Activated CD8-positive, alpha-beta T cell treated with anti-CD3 and anti-CD28 coated beads, Interleukin-2, amount 10 ng/mL, durations not matched to agents 7 days and 5 days (primary cell): Measurements from ENCODE around the gene OTUD5. TPM values are rescaled to one million over a fixed set of nuclear protein-coding genes. Genes with fewer than 3 reads are reported as not detected.
A peak's percentile ranks its signal among the peaks of the same experiment; 100 is the strongest.
"Not testable (repeated sequence)": the region's sequence is repeated elsewhere in the genome, so short reads cannot be mapped to it uniquely, and the experiment has no call there.

Source experiments
- ATAC-seq: fragments of 150-1000 bp; cut with Tn5 transposase; one replicate; pipeline ENCODE4 v1.10.0; 2021; ENCODE audit warnings: moderate library complexity
- CTCF ChIA-PET: fragments of 350-600 bp; sonication (Branson Sonifier 250); formaldehyde crosslinking; loops from one replicate; lab custom pipeline; 2021; ENCODE audit warnings: antibody characterized with exemption; lab: Charles Lee
- POLR2A ChIA-PET: fragments of 350-600 bp; sonication (Branson Sonifier 250); formaldehyde crosslinking; loops from one replicate; lab custom pipeline; 2021; ENCODE audit warnings: antibody characterized with exemption; lab: Charles Lee
- DNase-seq: peaks from one replicate; pipeline ENCODE4 v3.0.0-alpha.2; 2020
- H3K27ac Mint-ChIP-seq: one replicate; pipeline ENCODE4 v1.8.0; 2021; ENCODE audit warnings: mild to moderate bottlenecking, mixed read lengths
- H3K27me3 Mint-ChIP-seq: one replicate; pipeline ENCODE4 v1.8.0; 2021; ENCODE audit warnings: low read depth, mixed read lengths
- H3K36me3 Mint-ChIP-seq: one replicate; pipeline ENCODE4 v1.8.0; 2021; ENCODE audit warnings: low read depth, mixed read lengths
- H3K4me1 Mint-ChIP-seq: one replicate; pipeline ENCODE4 v1.8.0; 2021; ENCODE audit warnings: low read depth, mixed read lengths
- H3K4me3 Mint-ChIP-seq: one replicate; pipeline ENCODE4 v1.8.0; 2021; ENCODE audit warnings: mild to moderate bottlenecking, mixed read lengths
- H3K9me3 Mint-ChIP-seq: one replicate; pipeline ENCODE4 v1.8.0; 2022; ENCODE audit warnings: mixed read lengths; ENCODE audit not compliant: insufficient read depth
- total RNA-seq, 2 experiments: library from RNA; stranded (reverse); gene quantifications; one replicate each; pipeline ENCODE4 v1.2.3, GENCODE V29; 2021

Gene OTUD5
- total RNA-seq, 2 experiments from 2014 or later: 40.0 to 41.7 TPM

GRCh38 chrX:48897157-48897624 lies 60.2 kb downstream of the OTUD5 start:
- peaks cover 24% of the 10 kb centered on the region for H3K36me3 Mint-ChIP-seq
- H3K4me3 Mint-ChIP-seq: peak overlapping the region; percentile 80
- no peaks in the 10 kb centered on the region for H3K27me3 Mint-ChIP-seq
- no peaks in the 10 kb centered on the region for H3K9me3 Mint-ChIP-seq
- H3K27ac Mint-ChIP-seq: peak overlapping the region; percentile 99
- ChIA-PET POLR2A (interaction anchor here (1.0 to 2.6 kb wide), 8 partner anchors 10 to 225 kb away, joined by 3 to 14 read pairs (median 6); partner anchors contain the start of gene SLC35A2), CTCF (interaction anchor here (1.0 to 2.4 kb wide), 7 partner anchors 43 to 296 kb away, joined by 3 to 8 read pairs (median 3); no protein-coding TSS in a partner anchor)
- ATAC-seq (peak; percentile 19), DNase-seq (peak; percentile 65)
- peaks cover 20% of the 10 kb centered on the region for H3K4me1 Mint-ChIP-seq

GRCh38 chrX:48896611-48897011 lies 60.8 kb downstream of the OTUD5 start:
- DNase-seq (no peak), ATAC-seq (no peak)
- H3K4me3 Mint-ChIP-seq: peak overlapping the region; percentile 80
- no peaks in the 10 kb centered on the region for H3K9me3 Mint-ChIP-seq
- H3K27ac Mint-ChIP-seq: peak overlapping the region; percentile 99
- POLR2A ChIA-PET: interaction anchor here (2.6 kb wide), 1 partner anchor 41 kb away, joined by 14 read pairs; no protein-coding TSS in a partner anchor
- H3K36me3 Mint-ChIP-seq: peaks cover 20% of the 10 kb centered on the region
- no peaks in the 10 kb centered on the region for H3K27me3 Mint-ChIP-seq
- H3K4me1 Mint-ChIP-seq: peaks cover 26% of the 10 kb centered on the region
- CTCF ChIA-PET: interaction anchor here (2.4 kb wide), 1 partner anchor 248 kb away, joined by 8 read pairs; no protein-coding TSS in a partner anchor

- H3K27ac Mint-ChIP-seq: no peak overlapping the region
- ATAC-seq (no peak), DNase-seq (no peak)
- POLR2A ChIA-PET: no interaction called here
- CTCF ChIA-PET: no interaction called here
- no peak overlapping the region for H3K4me3 Mint-ChIP-seq
- H3K27me3 Mint-ChIP-seq: no peaks in the 10 kb centered on the region
- peaks cover 34% of the 10 kb centered on the region for H3K4me1 Mint-ChIP-seq
- H3K36me3 Mint-ChIP-seq: peaks cover 17% of the 10 kb centered on the region
- H3K9me3 Mint-ChIP-seq: no peaks in the 10 kb centered on the region
Measured at GRCh38 chrX:48894891-48895290, 62.5 kb downstream of the OTUD5 start.

GRCh38 chrX:48893556-48894348 lies 63.7 kb downstream of the OTUD5 start:
- Mint-ChIP-seq H3K36me3 (peaks cover 14% of the 10 kb centered on the region), H3K4me1 (peaks cover 32% of the 10 kb centered on the region), H3K27me3 (no peaks in the 10 kb centered on the region), H3K9me3 (no peaks in the 10 kb centered on the region), H3K4me3 (no peak overlapping the region), H3K27ac (no peak overlapping the region)
- ATAC-seq: no peak
- no peak for DNase-seq
- POLR2A ChIA-PET: interaction anchor here (0.9 kb wide), 1 partner anchor 44 kb away, joined by 4 read pairs; no protein-coding TSS in a partner anchor
- CTCF ChIA-PET: interaction anchor here (0.9 kb wide), 1 partner anchor 245 kb away, joined by 3 read pairs; no protein-coding TSS in a partner anchor

- no peak overlapping the region for H3K4me3 Mint-ChIP-seq
- ATAC-seq: no peak
- POLR2A ChIA-PET: no interaction called here
- no peaks in the 10 kb centered on the region for H3K27me3 Mint-ChIP-seq
- H3K27ac Mint-ChIP-seq: no peak overlapping the region
- peaks cover 8% of the 10 kb centered on the region for H3K36me3 Mint-ChIP-seq
- no peaks in the 10 kb centered on the region for H3K9me3 Mint-ChIP-seq
- peaks cover 31% of the 10 kb centered on the region for H3K4me1 Mint-ChIP-seq
- DNase-seq: no peak
- CTCF ChIA-PET: interaction anchor here (0.9 to 1.3 kb wide), 2 partner anchors 147 to 245 kb away, joined by 3 to 4 read pairs; no protein-coding TSS in a partner anchor
Measured at GRCh38 chrX:48892896-48893295, 64.5 kb downstream of the OTUD5 start.

- ATAC-seq (peak; percentile 91), DNase-seq (peak; percentile 82)
- peak overlapping the region; percentile 78 for H3K4me3 Mint-ChIP-seq
- no peaks in the 10 kb centered on the region for H3K27me3 Mint-ChIP-seq
- CTCF ChIA-PET: interaction anchor here (0.6 to 2.4 kb wide), 9 partner anchors 9 to 276 kb away, joined by 3 to 11 read pairs (median 3); partner anchors contain the start of gene SLC35A2
- H3K36me3 Mint-ChIP-seq: peaks cover 8% of the 10 kb centered on the region
- H3K9me3 Mint-ChIP-seq: no peaks in the 10 kb centered on the region
- H3K4me1 Mint-ChIP-seq: peaks cover 27% of the 10 kb centered on the region
- POLR2A ChIA-PET: interaction anchor here (1.0 to 1.6 kb wide), 4 partner anchors 20 to 55 kb away, joined by 3 to 5 read pairs (median 4); partner anchors contain the start of gene SLC35A2
- peak overlapping the region; percentile 52 for H3K27ac Mint-ChIP-seq
Measured at GRCh38 chrX:48891402-48892288, 65.8 kb downstream of the OTUD5 start.

GRCh38 chrX:48890934-48891401 lies 66.4 kb downstream of the OTUD5 start:
- H3K9me3 Mint-ChIP-seq: no peaks in the 10 kb centered on the region
- DNase-seq (no peak), ATAC-seq (peak; percentile 46)
- POLR2A ChIA-PET: interaction anchor here (1.0 to 1.6 kb wide), 4 partner anchors 21 to 55 kb away, joined by 3 to 5 read pairs (median 4); partner anchors contain the start of gene SLC35A2
- H3K4me1 Mint-ChIP-seq: peaks cover 23% of the 10 kb centered on the region
- H3K4me3 Mint-ChIP-seq: peak overlapping the region; percentile 78
- CTCF ChIA-PET: interaction anchor here (0.6 to 2.4 kb wide), 8 partner anchors 9 to 276 kb away, joined by 3 to 11 read pairs (median 3); partner anchors contain the start of gene SLC35A2
- H3K36me3 Mint-ChIP-seq: peaks cover 8% of the 10 kb centered on the region
- peaks cover 2% of the 10 kb centered on the region for H3K27me3 Mint-ChIP-seq
- peak overlapping the region; percentile 61 for H3K27ac Mint-ChIP-seq

- Mint-ChIP-seq H3K9me3 (no peaks in the 10 kb centered on the region), H3K27ac (peak overlapping the region; percentile 61), H3K36me3 (peaks cover 7% of the 10 kb centered on the region), H3K4me1 (peaks cover 20% of the 10 kb centered on the region), H3K4me3 (peak overlapping the region; percentile 78), H3K27me3 (peaks cover 2% of the 10 kb centered on the region)
- ATAC-seq (no peak), DNase-seq (no peak)
- CTCF ChIA-PET: interaction anchor here (1.0 to 2.4 kb wide), 2 partner anchors 16 to 56 kb away, joined by 3 to 11 read pairs; no protein-coding TSS in a partner anchor
- POLR2A ChIA-PET: interaction anchor here (1.1 kb wide), 2 partner anchors 24 to 56 kb away, joined by 3 read pairs; no protein-coding TSS in a partner anchor
Measured at GRCh38 chrX:48890296-48890925, 67.0 kb downstream of the OTUD5 start.

GRCh38 chrX:48886586-48886985 lies 70.8 kb downstream of the OTUD5 start:
- CTCF ChIA-PET, H3K36me3 Mint-ChIP-seq, H3K27me3 Mint-ChIP-seq, DNase-seq, H3K9me3 Mint-ChIP-seq, ATAC-seq, H3K27ac Mint-ChIP-seq, H3K4me1 Mint-ChIP-seq, H3K4me3 Mint-ChIP-seq: not testable (repeated sequence)
- POLR2A ChIA-PET: interaction anchor here (0.7 kb wide), 1 partner anchor 25 kb away, joined by 3 read pairs; the partner anchor contains the start of gene SLC35A2

GRCh38 chrX:48883729-48884128 lies 73.7 kb downstream of the OTUD5 start:
- H3K27ac Mint-ChIP-seq: no peak overlapping the region
- DNase-seq: no peak
- H3K9me3 Mint-ChIP-seq: no peaks in the 10 kb centered on the region
- no peaks in the 10 kb centered on the region for H3K36me3 Mint-ChIP-seq
- H3K4me3 Mint-ChIP-seq: no peak overlapping the region
- ATAC-seq: no peak
- CTCF ChIA-PET: no interaction called here
- peaks cover 2% of the 10 kb centered on the region for H3K27me3 Mint-ChIP-seq
- POLR2A ChIA-PET: no interaction called here
- no peaks in the 10 kb centered on the region for H3K4me1 Mint-ChIP-seq
